Neural crest cell (in vitro differentiated cells): ENCODE measurements around the gene CBY2. TPM values are rescaled to one million over a fixed set of nuclear protein-coding genes. Genes with fewer than 3 reads are reported as not detected.

ENCODE experiments used
- DNase-seq: peaks from one replicate; pipeline ENCODE4 v3.0.0; 2021; ENCODE audit warnings: low read depth, mixed read lengths, low spot score
- H3K27ac Mint-ChIP-seq: one replicate; pipeline ENCODE4 v1.8.0; 2021; ENCODE audit warnings: mild to moderate bottlenecking, mixed read lengths; ENCODE audit not compliant: unreplicated experiment
- H3K27me3 Mint-ChIP-seq: 2 replicates; pipeline ENCODE4 v1.8.0; 2021; ENCODE audit warnings: low read depth, mild to moderate bottlenecking, mixed read lengths
- H3K36me3 Mint-ChIP-seq: 2 replicates; pipeline ENCODE4 v1.8.0; 2021; ENCODE audit warnings: low read depth, mild to moderate bottlenecking, mixed read lengths
- H3K4me1 Mint-ChIP-seq: 2 replicates; pipeline ENCODE4 v1.8.0; 2021; ENCODE audit warnings: mixed read lengths
- H3K4me3 Mint-ChIP-seq: one replicate; pipeline ENCODE4 v1.8.0; 2021; ENCODE audit warnings: mild to moderate bottlenecking, mixed read lengths
- H3K9me3 Mint-ChIP-seq: 2 replicates; pipeline ENCODE4 v1.8.0; 2021; ENCODE audit warnings: mixed read lengths
- total RNA-seq: library from RNA; stranded (reverse); gene quantifications from 2 replicates; pipeline ENCODE4 v1.2.1, GENCODE V29; 2021
- TF ChIP-seq, protein P1 (sequence below): fragments of 200-600 bp; sonication (generic); conservative IDR thresholded peaks from 2 replicates; pipeline ENCODE4 v1.5.0; 2021; ENCODE audit warnings: antibody characterized with exemption, mild to moderate bottlenecking

Gene CBY2
- total RNA-seq, 1 donor from 2014 or later, result not detected

DNA sequence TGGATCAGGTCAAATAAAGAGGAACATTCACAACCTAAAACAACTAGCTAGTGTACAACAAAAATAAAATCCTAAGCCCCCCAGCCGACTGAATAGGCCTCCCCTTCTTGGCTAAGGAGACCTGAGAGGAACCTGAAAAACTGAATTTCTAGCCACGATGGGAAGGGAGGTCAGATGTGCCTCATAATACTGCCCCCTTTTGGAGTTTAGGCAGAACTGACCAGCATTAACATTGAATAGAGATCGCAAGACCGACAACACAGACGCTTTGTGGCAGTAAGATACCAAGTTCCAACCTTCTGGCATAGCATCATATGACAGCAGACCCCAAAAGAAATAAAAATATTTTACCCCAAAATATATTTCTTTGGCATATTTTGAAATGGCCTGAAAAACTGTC is 15.9 kb downstream of the CBY2 start:
- DNase-seq, result no peak
- H3K4me1 Mint-ChIP-seq, result peaks cover 22% of the 10 kb centered on the region
- H3K9me3 Mint-ChIP-seq, result no peaks in the 10 kb centered on the region
- TF ChIP-seq, protein P1, sequence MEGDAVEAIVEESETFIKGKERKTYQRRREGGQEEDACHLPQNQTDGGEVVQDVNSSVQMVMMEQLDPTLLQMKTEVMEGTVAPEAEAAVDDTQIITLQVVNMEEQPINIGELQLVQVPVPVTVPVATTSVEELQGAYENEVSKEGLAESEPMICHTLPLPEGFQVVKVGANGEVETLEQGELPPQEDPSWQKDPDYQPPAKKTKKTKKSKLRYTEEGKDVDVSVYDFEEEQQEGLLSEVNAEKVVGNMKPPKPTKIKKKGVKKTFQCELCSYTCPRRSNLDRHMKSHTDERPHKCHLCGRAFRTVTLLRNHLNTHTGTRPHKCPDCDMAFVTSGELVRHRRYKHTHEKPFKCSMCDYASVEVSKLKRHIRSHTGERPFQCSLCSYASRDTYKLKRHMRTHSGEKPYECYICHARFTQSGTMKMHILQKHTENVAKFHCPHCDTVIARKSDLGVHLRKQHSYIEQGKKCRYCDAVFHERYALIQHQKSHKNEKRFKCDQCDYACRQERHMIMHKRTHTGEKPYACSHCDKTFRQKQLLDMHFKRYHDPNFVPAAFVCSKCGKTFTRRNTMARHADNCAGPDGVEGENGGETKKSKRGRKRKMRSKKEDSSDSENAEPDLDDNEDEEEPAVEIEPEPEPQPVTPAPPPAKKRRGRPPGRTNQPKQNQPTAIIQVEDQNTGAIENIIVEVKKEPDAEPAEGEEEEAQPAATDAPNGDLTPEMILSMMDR, result peak; percentile 67
- H3K36me3 Mint-ChIP-seq, result no peaks in the 10 kb centered on the region
- no peaks in the 10 kb centered on the region for H3K27me3 Mint-ChIP-seq
- H3K4me3 Mint-ChIP-seq, result no peak overlapping the region
- no peak overlapping the region for H3K27ac Mint-ChIP-seq

DNA sequence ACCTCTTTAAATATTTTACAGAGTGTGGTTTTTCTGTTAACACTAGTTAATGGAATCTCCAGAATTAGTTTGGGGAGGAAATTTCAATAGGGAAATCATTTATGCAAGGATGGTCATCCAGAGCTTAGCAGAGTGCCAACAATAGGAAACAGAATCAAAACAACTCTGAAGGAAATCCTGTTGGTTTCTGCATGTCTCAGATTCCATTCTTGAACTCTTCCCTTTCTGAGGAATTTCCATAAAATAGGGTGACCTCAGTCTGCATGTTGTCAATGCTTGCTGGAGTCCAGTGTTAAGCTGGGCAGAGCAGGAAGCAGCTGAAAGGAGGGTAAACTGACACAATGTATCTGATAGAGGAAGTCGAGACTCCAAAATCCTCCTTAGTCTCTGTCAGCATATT is 16.9 kb downstream of the CBY2 start:
- no peaks in the 10 kb centered on the region for H3K27me3 Mint-ChIP-seq
- no peak overlapping the region for H3K27ac Mint-ChIP-seq
- peaks cover 32% of the 10 kb centered on the region for H3K4me1 Mint-ChIP-seq
- TF ChIP-seq, protein P1, result no peak
- no peaks in the 10 kb centered on the region for H3K36me3 Mint-ChIP-seq
- DNase-seq, result no peak
- no peaks in the 10 kb centered on the region for H3K9me3 Mint-ChIP-seq
- H3K4me3 Mint-ChIP-seq, result no peak overlapping the region

DNA sequence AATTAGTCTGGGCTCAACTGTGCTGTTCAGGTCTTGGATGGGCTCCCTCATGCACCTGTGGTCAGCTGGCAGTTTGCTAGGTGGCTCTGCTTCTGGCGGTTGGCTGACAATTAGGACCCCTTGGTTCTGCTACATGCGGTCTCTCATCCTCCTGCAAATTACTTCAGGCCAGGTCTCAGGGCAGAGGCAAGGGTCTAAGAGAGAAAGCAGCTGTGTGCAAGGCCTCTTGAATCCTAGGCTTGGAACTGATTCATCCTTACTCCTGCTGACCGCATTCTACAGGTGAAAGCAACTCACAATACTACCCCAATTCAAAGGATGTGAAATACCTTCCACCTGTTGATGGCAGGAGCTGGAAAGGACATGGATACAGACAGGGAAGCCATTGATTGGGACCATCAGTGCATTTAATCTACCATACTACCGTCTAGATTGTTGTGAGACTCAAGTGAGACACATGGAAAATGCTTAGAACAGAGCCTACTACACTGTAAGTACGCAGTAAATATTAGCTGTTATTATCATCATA is 19.1 kb downstream of the CBY2 start:
- H3K27ac Mint-ChIP-seq, result no peak overlapping the region
- no peaks in the 10 kb centered on the region for H3K27me3 Mint-ChIP-seq
- no peaks in the 10 kb centered on the region for H3K9me3 Mint-ChIP-seq
- no peaks in the 10 kb centered on the region for H3K36me3 Mint-ChIP-seq
- TF ChIP-seq, protein P1, result no peak
- H3K4me1 Mint-ChIP-seq, result peaks cover 35% of the 10 kb centered on the region
- no peak overlapping the region for H3K4me3 Mint-ChIP-seq
- DNase-seq, result no peak

DNA sequence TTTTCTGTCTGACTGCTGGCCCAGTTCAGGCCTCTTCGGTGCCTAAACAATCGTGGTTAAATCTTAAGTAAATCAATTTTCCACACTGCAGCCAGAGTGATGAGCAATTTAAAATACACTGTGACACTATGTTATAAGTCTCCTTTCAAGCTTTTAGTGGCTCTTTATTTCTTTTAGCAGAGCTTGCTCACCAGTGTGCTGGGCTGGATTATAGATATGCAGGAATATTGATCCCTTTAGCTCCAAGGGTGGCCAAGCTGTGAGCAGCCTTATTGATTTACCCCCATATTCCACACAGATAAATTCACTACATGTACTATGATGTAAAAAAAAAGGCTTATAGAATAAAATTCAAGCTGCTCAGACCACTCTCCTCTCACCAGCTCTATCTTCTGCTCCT is 21.7 kb downstream of the CBY2 start:
- no peak for DNase-seq
- no peak overlapping the region for H3K4me3 Mint-ChIP-seq
- H3K4me1 Mint-ChIP-seq, result peaks cover 32% of the 10 kb centered on the region
- no peaks in the 10 kb centered on the region for H3K36me3 Mint-ChIP-seq
- no peak overlapping the region for H3K27ac Mint-ChIP-seq
- H3K9me3 Mint-ChIP-seq, result no peaks in the 10 kb centered on the region
- no peaks in the 10 kb centered on the region for H3K27me3 Mint-ChIP-seq
- TF ChIP-seq, protein P1, result no peak

DNA sequence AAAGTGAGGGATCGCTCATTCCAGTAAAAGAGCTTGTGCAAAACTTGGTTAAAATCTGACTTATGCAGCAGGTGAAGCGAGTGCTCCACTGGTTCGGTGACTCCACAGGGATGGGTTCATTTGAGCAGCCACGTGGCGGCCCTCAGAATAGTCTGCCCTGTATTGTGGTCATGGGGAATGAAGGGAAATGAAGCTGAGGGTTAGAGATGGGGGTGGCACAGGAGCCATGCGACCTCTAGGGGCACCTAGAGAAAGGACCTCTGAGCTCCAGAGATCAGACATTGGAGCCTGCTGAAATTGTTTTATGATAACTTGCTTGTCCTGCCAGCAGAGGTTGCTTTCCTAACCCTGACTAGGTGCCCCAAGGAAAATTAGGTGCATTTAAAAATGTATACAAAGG is 26.6 kb downstream of the CBY2 start:
- Mint-ChIP-seq H3K27me3 (no peaks in the 10 kb centered on the region), H3K36me3 (no peaks in the 10 kb centered on the region), H3K27ac (no peak overlapping the region), H3K9me3 (no peaks in the 10 kb centered on the region), H3K4me3 (no peak overlapping the region), H3K4me1 (peaks cover 14% of the 10 kb centered on the region)
- DNase-seq, result no peak
- TF ChIP-seq, protein P1, result peak; percentile 55
